ENCODE data around the gene LAMTOR5. TPM values are rescaled to one million over a fixed set of nuclear protein-coding genes. Genes with fewer than 3 reads are reported as not detected.
"Not testable (repeated sequence)": the region's sequence is repeated elsewhere in the genome, so short reads cannot be mapped to it uniquely, and the experiment has no call there.

LAMTOR5 gene
- polyA plus RNA-seq, 3 donors: 304 to 420 (median 368) TPM

- no peaks in the 10 kb centered on the region for H3K36me3 ChIP-seq (replicated peaks in 1 of 2; ENCODE audit: control insufficient read depth in 1 of 2, insufficient read depth in 2 of 2, low read length in 2 of 2)
- H3K4me1 ChIP-seq (ENCODE audit: control insufficient read depth in 1 of 2, insufficient read depth in 2 of 2, low read length in 2 of 2): peaks cover 28 to 30% of the 10 kb centered on the region in 2 donors
- no peak overlapping the region for H3K27ac ChIP-seq (ENCODE audit: low read depth in 1 of 2, low read length in 2 of 2)
- no peak overlapping the region for H3K27ac Mint-ChIP-seq
- H4K20me1 ChIP-seq (ENCODE audit: insufficient read depth, low read length): no peaks in the 10 kb centered on the region
- 100% methylated on average over 1 of the region's 1 CpG for WGBS (ENCODE audit: insufficient coverage)
- peaks cover 0 to 6% (median 2%) of the 10 kb centered on the region in 3 donors for H3K27me3 Mint-ChIP-seq (ENCODE audit: low read depth in 3 of 3)
- H3K4me3 ChIP-seq (replicated peaks in 1 of 3; ENCODE audit: low read depth in 2 of 3, low read length in 3 of 3): no peak overlapping the region
- no peak for TF ChIP-seq CTCF (IDR thresholded peaks at IDR 0.05)
- peaks cover 0 to 10% (median 6%) of the 10 kb centered on the region in 7 donors for H3K9me3 Mint-ChIP-seq
- H3K4me1 Mint-ChIP-seq: peaks cover 27% of the 10 kb centered on the region
- H3K4me2 ChIP-seq (replicated peaks; ENCODE audit: extremely low read depth, low read length, poor library complexity, severe bottlenecking): no peak overlapping the region
- no peak overlapping the region for H3K9ac ChIP-seq (ENCODE audit: insufficient read depth, low read length, poor library complexity, severe bottlenecking)
- H3K9me3 ChIP-seq (replicated peaks in 1 of 2; ENCODE audit: control insufficient read depth in 1 of 2, insufficient read depth in 1 of 2, low read length in 2 of 2): peaks cover 0 to 3% of the 10 kb centered on the region in 2 donors
- DNase-seq: no peak
- H3K27me3 ChIP-seq (ENCODE audit: control insufficient read depth in 2 of 2, insufficient read depth in 2 of 2, low read length in 2 of 2): no peaks in the 10 kb centered on the region
- H3K4me3 Mint-ChIP-seq: no peak overlapping the region
- no peaks in the 10 kb centered on the region for H3K36me3 Mint-ChIP-seq
- H2AFZ ChIP-seq (ENCODE audit: insufficient read depth, low read depth, low read length, poor library complexity, severe bottlenecking): no peak overlapping the region
- intact Hi-C loops (cut with micrococcal nuclease): no loop called here
- no peaks in the 10 kb centered on the region for H3K79me2 ChIP-seq (ENCODE audit: insufficient read depth, low read length)
These were observed 11.2 kb upstream of the LAMTOR5 start for GRCh38 chr1:110418729-110419128.

GRCh38 chr1:110413045-110413444 lies 5.6 kb upstream of the LAMTOR5 start:
- not testable (repeated sequence) for H3K27ac ChIP-seq (ENCODE audit: low read depth in 1 of 2, low read length in 2 of 2); H3K4me3 Mint-ChIP-seq; H3K27me3 Mint-ChIP-seq (ENCODE audit: low read depth in 3 of 3); H3K36me3 Mint-ChIP-seq; H3K36me3 ChIP-seq (replicated peaks in 1 of 2; ENCODE audit: control insufficient read depth in 1 of 2, insufficient read depth in 2 of 2, low read length in 2 of 2); H3K9me3 ChIP-seq (replicated peaks in 1 of 2; ENCODE audit: control insufficient read depth in 1 of 2, insufficient read depth in 1 of 2, low read length in 2 of 2); H3K9ac ChIP-seq (ENCODE audit: insufficient read depth, low read length, poor library complexity, severe bottlenecking); DNase-seq; H3K79me2 ChIP-seq (ENCODE audit: insufficient read depth, low read length); H3K27me3 ChIP-seq (ENCODE audit: control insufficient read depth in 2 of 2, insufficient read depth in 2 of 2, low read length in 2 of 2); H3K9me3 Mint-ChIP-seq; H4K20me1 ChIP-seq (ENCODE audit: insufficient read depth, low read length); H3K4me3 ChIP-seq (replicated peaks in 1 of 3; ENCODE audit: low read depth in 2 of 3, low read length in 3 of 3)
- peak overlapping the region; percentile 48 for H2AFZ ChIP-seq (ENCODE audit: insufficient read depth, low read depth, low read length, poor library complexity, severe bottlenecking)
- no CpG with 5 or more reads among the region's 1 CpG for WGBS (ENCODE audit: insufficient coverage)
- peaks cover 11% of the 10 kb centered on the region in 2 donors for H3K4me1 ChIP-seq (ENCODE audit: control insufficient read depth in 1 of 2, insufficient read depth in 2 of 2, low read length in 2 of 2)
- Mint-ChIP-seq H3K27ac (peak overlapping the region in 1 of 7 donors; percentile 87), H3K4me1 (peaks cover 13% of the 10 kb centered on the region)
- intact Hi-C loops (cut with micrococcal nuclease): loop anchor here in 1 of 2 donors (2.0 kb wide), 1 partner anchor 48 kb away; no protein-coding TSS in a partner anchor
- H3K4me2 ChIP-seq (replicated peaks; ENCODE audit: extremely low read depth, low read length, poor library complexity, severe bottlenecking): peak overlapping the region; percentile 3
